ENCODE measurements around the gene TRPC4AP. TPM values are rescaled to one million over a fixed set of nuclear protein-coding genes. Genes with fewer than 3 reads are reported as not detected.

TRPC4AP gene
- total RNA-seq, 2 donors from 2014 or later = 84.2 to 103 TPM

DNA sequence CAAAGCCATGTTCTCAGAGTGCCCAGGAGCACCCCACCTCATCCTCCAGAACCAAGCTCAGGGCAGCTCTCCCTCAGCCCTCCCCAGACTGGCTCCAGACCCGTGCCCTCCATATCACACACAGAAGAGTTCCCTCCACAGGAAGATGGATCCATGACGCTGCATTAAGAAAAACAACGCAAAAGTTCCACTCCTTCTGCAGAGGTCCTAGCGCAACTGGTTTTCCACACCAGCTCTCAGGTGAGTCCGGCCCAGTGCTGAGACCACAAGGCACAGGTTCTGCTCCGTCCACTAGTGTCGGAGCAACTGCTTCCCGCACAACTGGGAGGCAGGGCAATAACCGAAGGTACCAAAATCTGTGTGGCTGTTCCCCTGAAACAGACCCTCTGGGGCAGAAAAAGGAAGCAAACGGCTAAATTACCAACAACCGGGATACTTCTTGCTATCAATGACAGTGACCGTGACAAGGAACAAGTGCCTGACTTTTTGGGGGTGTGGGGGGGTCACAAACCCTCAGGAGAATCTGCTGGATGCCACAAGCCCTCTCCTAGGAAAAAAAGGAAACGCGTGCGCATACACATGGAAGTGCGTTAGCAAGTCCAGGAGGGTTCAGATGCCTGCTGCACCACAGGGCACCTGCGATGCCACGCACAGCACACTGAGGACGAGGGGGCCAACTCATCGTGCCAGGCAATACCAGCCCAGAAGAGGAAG is 87.7 kb downstream of the TRPC4AP start:
- no peak overlapping the region for H3K27ac ChIP-seq (ENCODE audit: low read depth, low read length)
- H3K27me3 Mint-ChIP-seq (ENCODE audit: insufficient read depth) = no peaks in the 10 kb centered on the region
- peak overlapping the region; percentile 87 for H3K27ac Mint-ChIP-seq
- H3K4me1 Mint-ChIP-seq = no peaks in the 10 kb centered on the region
- H3K4me1 ChIP-seq (ENCODE audit: control insufficient read depth, insufficient read depth, low read length) = no peaks in the 10 kb centered on the region
- no peak overlapping the region for H3K4me3 ChIP-seq (ENCODE audit: low read length)
- 93 to 97% methylated on average over 19 to 20 of the region's 20 CpGs for WGBS, 2 experiments (ENCODE audit: insufficient coverage in 1 of 2, insufficient read length in 1 of 2)
- no peaks in the 10 kb centered on the region for H3K9me3 Mint-ChIP-seq
- peaks cover 83% of the 10 kb centered on the region for H3K36me3 Mint-ChIP-seq (ENCODE audit: low read depth)
- no peaks in the 10 kb centered on the region for H3K9me3 ChIP-seq (ENCODE audit: control insufficient read depth, low read length)
- H3K4me3 Mint-ChIP-seq = no peak overlapping the region
- H3K27me3 ChIP-seq (ENCODE audit: control insufficient read depth, insufficient read depth, low read length, poor library complexity, severe bottlenecking) = no peaks in the 10 kb centered on the region
- no peak overlapping the region for H3K9ac ChIP-seq (ENCODE audit: extremely low read depth, low read length, poor library complexity, severe bottlenecking)
- DNase-seq = peak; percentile 12
- H3K36me3 ChIP-seq (ENCODE audit: control insufficient read depth, insufficient read depth, low read length) = peaks cover 78% of the 10 kb centered on the region
- TF ChIP-seq, protein P1, sequence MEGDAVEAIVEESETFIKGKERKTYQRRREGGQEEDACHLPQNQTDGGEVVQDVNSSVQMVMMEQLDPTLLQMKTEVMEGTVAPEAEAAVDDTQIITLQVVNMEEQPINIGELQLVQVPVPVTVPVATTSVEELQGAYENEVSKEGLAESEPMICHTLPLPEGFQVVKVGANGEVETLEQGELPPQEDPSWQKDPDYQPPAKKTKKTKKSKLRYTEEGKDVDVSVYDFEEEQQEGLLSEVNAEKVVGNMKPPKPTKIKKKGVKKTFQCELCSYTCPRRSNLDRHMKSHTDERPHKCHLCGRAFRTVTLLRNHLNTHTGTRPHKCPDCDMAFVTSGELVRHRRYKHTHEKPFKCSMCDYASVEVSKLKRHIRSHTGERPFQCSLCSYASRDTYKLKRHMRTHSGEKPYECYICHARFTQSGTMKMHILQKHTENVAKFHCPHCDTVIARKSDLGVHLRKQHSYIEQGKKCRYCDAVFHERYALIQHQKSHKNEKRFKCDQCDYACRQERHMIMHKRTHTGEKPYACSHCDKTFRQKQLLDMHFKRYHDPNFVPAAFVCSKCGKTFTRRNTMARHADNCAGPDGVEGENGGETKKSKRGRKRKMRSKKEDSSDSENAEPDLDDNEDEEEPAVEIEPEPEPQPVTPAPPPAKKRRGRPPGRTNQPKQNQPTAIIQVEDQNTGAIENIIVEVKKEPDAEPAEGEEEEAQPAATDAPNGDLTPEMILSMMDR (conservative IDR thresholded peaks at IDR 0.05) = no peak

- H3K36me3 ChIP-seq (ENCODE audit: control insufficient read depth, insufficient read depth, low read length) = peaks cover 71% of the 10 kb centered on the region
- no peak overlapping the region for H3K27ac ChIP-seq (ENCODE audit: low read depth, low read length)
- TF ChIP-seq, protein P1 (conservative IDR thresholded peaks at IDR 0.05) = no peak
- no peaks in the 10 kb centered on the region for H3K27me3 Mint-ChIP-seq (ENCODE audit: insufficient read depth)
- H3K27me3 ChIP-seq (ENCODE audit: control insufficient read depth, insufficient read depth, low read length, poor library complexity, severe bottlenecking) = no peaks in the 10 kb centered on the region
- peak; percentile 38 for DNase-seq
- H3K27ac Mint-ChIP-seq = peak overlapping the region; percentile 87
- peaks cover 81% of the 10 kb centered on the region for H3K36me3 Mint-ChIP-seq (ENCODE audit: low read depth)
- no peaks in the 10 kb centered on the region for H3K9me3 Mint-ChIP-seq
- H3K4me1 ChIP-seq (ENCODE audit: control insufficient read depth, insufficient read depth, low read length) = no peaks in the 10 kb centered on the region
- H3K9me3 ChIP-seq (ENCODE audit: control insufficient read depth, low read length) = no peaks in the 10 kb centered on the region
- H3K4me3 Mint-ChIP-seq = no peak overlapping the region
- no peak overlapping the region for H3K4me3 ChIP-seq (ENCODE audit: low read length)
- 86 to 90% methylated on average over 14 to 18 of the region's 18 CpGs for WGBS, 2 experiments (ENCODE audit: insufficient coverage in 1 of 2, insufficient read length in 1 of 2)
- no peak overlapping the region for H3K9ac ChIP-seq (ENCODE audit: extremely low read depth, low read length, poor library complexity, severe bottlenecking)
- H3K4me1 Mint-ChIP-seq = no peaks in the 10 kb centered on the region
Measured at GRCh38 chr20:35004051-35004725, 88.4 kb downstream of the TRPC4AP start.

DNA sequence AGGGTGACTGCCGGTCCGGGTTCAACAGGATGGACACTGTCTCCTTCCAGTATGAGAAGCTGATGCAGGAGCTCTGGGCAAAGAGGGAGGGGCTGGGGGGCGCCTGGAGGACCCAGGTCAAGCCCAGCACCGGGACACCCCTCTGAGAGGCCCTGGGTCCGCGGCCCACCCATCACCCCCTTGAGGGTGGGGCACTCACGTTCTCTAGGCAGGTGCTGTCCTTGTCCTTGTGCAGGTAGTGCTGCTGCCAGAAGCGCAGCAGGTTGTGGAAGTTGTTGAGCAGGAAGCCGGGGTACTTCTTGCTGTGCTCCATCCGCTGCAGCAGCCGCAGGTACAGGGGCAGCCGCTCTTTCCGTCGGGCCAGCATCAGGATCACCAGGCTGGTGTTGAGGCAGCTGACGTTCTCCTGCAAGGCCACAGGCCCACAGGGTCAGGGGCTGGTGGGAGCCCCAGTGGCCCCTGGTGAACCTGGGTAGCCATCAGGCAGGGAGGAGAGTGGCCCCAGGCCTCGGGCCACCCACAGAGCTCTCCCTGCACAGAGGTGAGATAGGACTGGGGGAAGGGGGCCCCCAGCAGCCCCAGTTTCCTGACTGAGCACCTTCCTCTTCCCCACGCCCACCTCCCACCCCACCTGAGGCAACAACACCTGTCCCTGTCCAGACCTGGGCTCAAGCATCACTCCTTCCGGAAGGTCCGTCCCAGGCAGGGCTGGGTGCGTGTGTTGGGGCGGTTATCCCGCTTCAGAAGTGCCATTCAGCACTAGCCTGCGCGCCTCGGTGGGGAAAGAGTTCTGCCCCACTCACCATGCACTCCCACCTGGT is 89.2 kb downstream of the TRPC4AP start:
- H3K9ac ChIP-seq (ENCODE audit: extremely low read depth, low read length, poor library complexity, severe bottlenecking) = no peak overlapping the region
- H3K27me3 ChIP-seq (ENCODE audit: control insufficient read depth, insufficient read depth, low read length, poor library complexity, severe bottlenecking) = no peaks in the 10 kb centered on the region
- Mint-ChIP-seq H3K4me1 (no peaks in the 10 kb centered on the region), H3K36me3 (ENCODE audit: low read depth) (peaks cover 81% of the 10 kb centered on the region), H3K27me3 (ENCODE audit: insufficient read depth) (no peaks in the 10 kb centered on the region), H3K9me3 (no peaks in the 10 kb centered on the region), H3K4me3 (no peak overlapping the region), H3K27ac (peak overlapping the region; percentile 48)
- DNase-seq = peak; percentile 48
- H3K4me3 ChIP-seq (ENCODE audit: low read length) = no peak overlapping the region
- H3K36me3 ChIP-seq (ENCODE audit: control insufficient read depth, insufficient read depth, low read length) = peaks cover 66% of the 10 kb centered on the region
- no peak overlapping the region for H3K27ac ChIP-seq (ENCODE audit: low read depth, low read length)
- TF ChIP-seq, protein P1 (conservative IDR thresholded peaks at IDR 0.05) = no peak
- H3K4me1 ChIP-seq (ENCODE audit: control insufficient read depth, insufficient read depth, low read length) = no peaks in the 10 kb centered on the region
- H3K9me3 ChIP-seq (ENCODE audit: control insufficient read depth, low read length) = no peaks in the 10 kb centered on the region
- WGBS, 2 experiments (ENCODE audit: insufficient coverage in 1 of 2, insufficient read length in 1 of 2) = 94 to 98% methylated on average over 16 to 25 of the region's 25 CpGs
